Erythroblast (primary cell): ENCODE data around the gene CCDC90B.

ENCODE experiments used
- DNase-seq, 2 experiments: peaks; one replicate each; lab custom pipeline; 2025; lab: John Stamatoyannopoulos, UW
- GATA1 ChIP-seq: IDR thresholded peaks from 2 replicates; pipeline ENCODE4 v1.6.1; 2011; ENCODE audit warnings: low read depth, mild to moderate bottlenecking, control low read depth, low read length, moderate library complexity
- POLR2A ChIP-seq: IDR thresholded peaks from 2 replicates; pipeline ENCODE4 v1.6.1; 2011; ENCODE audit warnings: mild to moderate bottlenecking, low read length

CCDC90B gene

DNA sequence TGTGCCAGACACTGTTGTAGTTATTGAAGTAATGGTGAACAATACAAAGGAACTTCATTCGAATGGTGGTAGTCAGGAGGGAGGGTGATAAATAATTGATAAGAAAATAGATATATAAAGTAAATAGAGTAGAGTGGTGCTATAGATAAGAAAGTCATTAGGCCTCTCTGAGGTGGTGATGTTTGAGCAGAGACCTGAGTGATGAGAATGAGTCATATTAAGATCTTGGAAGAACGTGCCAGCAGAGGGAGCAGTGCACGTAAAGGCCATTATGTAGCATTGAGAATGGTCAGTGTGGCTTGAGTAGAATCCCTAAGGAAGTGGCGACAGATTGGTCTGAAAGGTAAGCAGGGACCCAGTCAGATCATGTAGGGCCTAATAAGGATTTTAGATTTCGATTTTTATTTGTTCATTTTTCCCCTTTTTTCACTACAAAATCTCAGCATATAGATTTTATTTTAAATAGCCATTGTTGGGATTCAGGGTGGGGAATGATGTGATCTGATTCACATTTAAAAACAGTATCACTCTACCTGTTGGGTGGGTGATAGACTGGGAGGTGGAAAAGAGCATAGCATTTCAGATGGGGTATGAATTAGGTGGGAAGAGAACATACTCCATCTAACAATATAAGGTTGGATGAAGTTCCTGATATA lies 44.7 kb downstream of the CCDC90B start:
- TF ChIP-seq POLR2A, result no peak
- TF ChIP-seq GATA1, result no peak
- DNase-seq, result peak; percentile 63 to 77

DNA sequence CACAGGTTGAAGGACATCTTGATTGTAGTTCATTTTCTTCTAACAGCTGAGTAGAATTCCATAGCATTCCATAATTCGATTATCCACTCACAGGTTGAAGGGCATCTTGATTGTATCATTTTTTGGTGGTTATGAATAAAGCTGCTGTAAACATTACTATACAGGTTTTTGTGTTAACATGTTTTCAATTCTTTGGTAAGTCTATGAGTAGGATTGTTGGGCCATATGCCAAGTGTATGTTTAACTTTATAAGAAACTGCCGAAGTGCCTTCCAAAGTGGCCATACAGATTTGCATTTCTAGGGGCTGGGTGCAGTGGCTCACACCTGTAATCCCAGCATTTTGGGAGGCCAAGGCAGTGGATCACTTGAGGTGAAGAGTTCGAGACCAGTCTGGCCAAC lies 48.1 kb downstream of the CCDC90B start:
- TF ChIP-seq GATA1 (no peak), POLR2A (no peak)
- DNase-seq, result no peak

DNA sequence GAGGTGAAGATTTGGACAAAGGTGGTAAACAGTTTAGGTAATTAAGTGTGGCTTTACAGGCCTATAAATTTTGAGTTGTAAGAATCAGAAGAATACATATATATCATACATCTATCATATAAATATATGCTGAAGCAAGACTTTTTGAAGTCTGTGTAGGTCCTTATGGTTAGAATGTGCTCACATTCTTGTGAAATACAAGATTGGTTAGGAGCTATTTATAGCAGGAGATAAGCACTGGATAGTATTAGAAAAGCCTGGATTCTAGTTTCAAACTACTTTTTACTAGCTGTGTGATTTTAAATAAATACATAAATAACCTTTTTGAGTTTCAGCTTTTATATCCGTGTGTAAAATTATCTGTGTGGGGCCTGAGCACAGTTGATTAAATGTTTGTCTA lies 50.3 kb downstream of the CCDC90B start:
- TF ChIP-seq POLR2A, result no peak
- no peak for TF ChIP-seq GATA1
- no peak for DNase-seq

DNA sequence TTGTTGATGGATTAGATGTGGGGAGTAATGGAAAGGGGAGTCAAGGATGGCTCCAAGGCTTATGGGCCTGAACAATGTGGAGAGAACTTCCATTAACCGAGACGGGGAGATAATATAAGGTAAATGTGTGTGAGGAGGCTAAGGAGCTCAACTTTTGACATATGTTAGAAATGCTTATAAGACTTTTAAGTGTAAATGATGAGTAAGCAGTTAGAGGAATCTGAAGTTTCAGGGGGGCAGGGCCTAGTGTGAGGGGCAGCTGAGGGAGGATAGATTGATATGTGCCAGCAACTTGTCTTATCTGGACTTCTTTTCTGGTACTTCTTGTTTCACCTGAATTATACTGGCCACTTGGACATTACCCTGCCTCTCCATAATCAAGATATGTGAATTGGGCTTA lies 62.7 kb downstream of the CCDC90B start:
- TF ChIP-seq GATA1 (no peak), POLR2A (no peak)
- DNase-seq, result no peak

DNA sequence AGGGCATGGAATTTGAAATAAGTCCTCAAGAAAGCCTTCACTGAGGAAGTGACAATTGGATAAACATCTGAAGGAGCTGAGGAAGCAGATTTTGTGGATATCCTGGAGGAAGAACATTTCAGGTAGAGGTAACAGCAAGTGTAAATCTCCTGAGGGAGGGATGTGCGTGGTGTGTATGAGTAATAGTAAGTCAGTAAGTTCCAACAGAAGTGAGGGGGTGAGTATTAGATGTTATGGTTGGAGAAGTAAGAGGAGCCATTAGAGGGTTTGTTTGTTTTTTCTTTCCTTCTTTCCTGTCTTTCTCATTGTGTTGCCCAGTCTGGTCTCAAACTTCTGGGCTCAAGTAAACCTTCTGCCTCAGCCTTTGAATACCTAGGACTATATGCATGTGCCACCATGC lies 63.7 kb downstream of the CCDC90B start:
- DNase-seq, result no peak
- TF ChIP-seq GATA1, result no peak
- no peak for TF ChIP-seq POLR2A

DNA sequence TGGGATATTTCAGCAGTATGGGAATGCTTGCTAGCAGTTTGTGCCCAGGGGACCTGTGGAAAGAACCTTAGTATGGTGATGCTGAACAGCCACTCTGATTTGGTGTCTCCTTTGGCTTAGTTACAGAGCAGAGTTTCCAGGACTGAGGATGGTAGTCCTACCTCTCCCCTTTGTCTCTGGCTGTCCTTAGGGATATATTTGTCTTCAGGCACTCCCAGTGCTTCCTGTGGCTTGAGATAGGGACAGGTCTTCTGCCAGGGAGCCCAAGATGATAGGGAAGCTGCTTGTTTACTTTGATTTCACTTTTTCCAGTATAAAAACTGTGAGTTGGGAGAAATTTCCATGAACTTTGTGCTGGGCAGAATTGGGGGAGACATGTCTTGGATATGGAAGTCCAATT lies 64.5 kb downstream of the CCDC90B start:
- TF ChIP-seq POLR2A (no peak), GATA1 (no peak)

DNA sequence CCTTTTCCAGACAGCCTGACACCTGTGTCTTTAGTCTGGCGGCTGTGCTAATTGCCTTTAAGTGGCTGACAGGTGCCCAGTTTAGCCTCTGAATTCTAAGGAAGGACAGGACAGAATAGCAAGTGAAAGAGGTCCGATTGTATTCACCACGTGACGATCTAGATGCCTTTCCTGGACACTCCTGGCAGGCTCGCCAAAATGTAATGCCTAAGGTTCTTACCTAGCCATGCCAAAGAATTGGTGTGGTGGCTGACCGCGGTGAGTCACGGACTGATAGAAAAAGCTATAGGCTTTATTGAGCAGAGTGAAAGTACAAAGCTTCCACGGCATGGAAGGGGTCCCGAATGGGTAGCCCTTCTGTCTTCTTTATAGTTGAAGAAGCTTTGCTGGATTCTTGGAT lies 65.9 kb downstream of the CCDC90B start:
- TF ChIP-seq GATA1, result no peak
- no peak for TF ChIP-seq POLR2A

More for the DNA sequence above, 64.5 kb downstream of the CCDC90B start:
- DNase-seq, result no peak

DNA sequence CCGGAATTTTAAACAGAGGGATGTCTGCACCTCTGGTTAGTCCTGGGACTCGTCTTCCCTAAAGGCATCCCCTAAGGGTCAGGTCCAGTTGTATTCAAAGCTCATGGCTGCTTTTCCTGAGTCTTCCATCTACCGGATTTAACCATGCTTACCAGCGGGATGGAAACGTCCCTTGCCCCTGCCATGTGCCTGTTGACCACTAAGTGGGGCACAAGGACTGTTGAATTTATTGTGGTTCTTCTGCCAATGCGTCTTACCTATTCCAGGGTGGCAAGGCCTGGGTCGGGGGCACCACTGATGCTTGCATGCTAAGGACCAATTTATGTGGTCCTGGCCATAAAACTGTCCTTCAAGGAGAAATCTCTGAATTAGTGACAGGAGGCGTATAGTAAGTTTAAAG lies 67.1 kb downstream of the CCDC90B start:
- TF ChIP-seq GATA1 (no peak), POLR2A (no peak)
- DNase-seq, result no peak

More for the DNA sequence above, 65.9 kb downstream of the CCDC90B start:
- no peak for DNase-seq
